ENCODE results near the gene TMEM107.

The TMEM107 gene

GRCh38 chr17:8146381-8147140 is 29.6 kb downstream of the TMEM107 start:
- TF ChIP-seq CTCF (conservative IDR thresholded peaks at IDR 0.05; ENCODE audit: low read depth, low read length): no peak
- DNase-seq (ENCODE audit: low read depth): no peak
- H3K4me3 ChIP-seq (ENCODE audit: low read length): no peak overlapping the region

- no peak for DNase-seq (ENCODE audit: low read depth)
- H3K4me3 ChIP-seq (ENCODE audit: low read length): no peak overlapping the region
- no peak for TF ChIP-seq CTCF (conservative IDR thresholded peaks at IDR 0.05; ENCODE audit: low read depth, low read length)
Observed at GRCh38 chr17:8145811-8146210, 30.4 kb downstream of the TMEM107 start.

GRCh38 chr17:8144401-8145231 is 31.6 kb downstream of the TMEM107 start:
- no peak for DNase-seq (ENCODE audit: low read depth)
- no peak overlapping the region for H3K4me3 ChIP-seq (ENCODE audit: low read length)
- no peak for TF ChIP-seq CTCF (conservative IDR thresholded peaks at IDR 0.05; ENCODE audit: low read depth, low read length)

GRCh38 chr17:8143581-8144400 is 32.4 kb downstream of the TMEM107 start:
- H3K4me3 ChIP-seq (ENCODE audit: low read length): no peak overlapping the region
- no peak for TF ChIP-seq CTCF (conservative IDR thresholded peaks at IDR 0.05; ENCODE audit: low read depth, low read length)
- DNase-seq (ENCODE audit: low read depth): no peak

- DNase-seq (ENCODE audit: low read depth): no peak
- no peak overlapping the region for H3K4me3 ChIP-seq (ENCODE audit: low read length)
- no peak for TF ChIP-seq CTCF (conservative IDR thresholded peaks at IDR 0.05; ENCODE audit: low read depth, low read length)
Observed at GRCh38 chr17:8142887-8143580, 33.1 kb downstream of the TMEM107 start.

GRCh38 chr17:8142158-8142886 is 33.9 kb downstream of the TMEM107 start:
- TF ChIP-seq CTCF (conservative IDR thresholded peaks at IDR 0.05; ENCODE audit: low read depth, low read length): no peak
- no peak overlapping the region for H3K4me3 ChIP-seq (ENCODE audit: low read length)
- no peak for DNase-seq (ENCODE audit: low read depth)

All from retinal pigment epithelial cell (primary cell).